Astrocyte (in vitro differentiated cells and primary cell): ENCODE results near the gene LIPM.

Source experiments
- CTCF ChIP-seq: IDR thresholded peaks from 2 replicates; pipeline ENCODE4 v1.5.1; 2011; ENCODE audit warnings: low read depth, mild to moderate bottlenecking, inconsistent platforms, low read length, moderate library complexity; ENCODE audit not compliant: insufficient read depth
- EZH2 ChIP-seq: IDR thresholded peaks from 2 replicates; pipeline ENCODE4 v1.6.1; 2012; ENCODE audit warnings: mild to moderate bottlenecking, low read length, inconsistent platforms; ENCODE audit not compliant: insufficient read depth

DNA sequence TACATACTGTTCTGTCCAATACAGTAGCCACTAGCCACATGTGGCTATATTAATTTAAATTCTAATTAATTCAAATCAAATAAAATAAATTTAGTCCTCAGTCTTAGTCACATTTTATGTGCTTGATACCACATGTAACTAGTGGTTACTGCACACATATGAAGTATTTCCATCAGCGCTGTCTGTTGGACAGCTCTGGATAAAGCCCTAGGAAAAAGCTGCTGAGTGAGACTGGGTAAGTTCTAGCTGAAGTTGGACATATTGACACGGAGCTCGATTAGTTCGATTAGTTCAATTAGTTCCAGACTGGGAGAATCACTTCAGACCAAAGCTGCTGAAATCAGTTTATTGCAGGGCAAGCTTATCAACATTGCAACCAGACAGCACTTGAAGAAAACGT is 15.1 kb upstream of the LIPM start:
- TF ChIP-seq EZH2 (no peak), CTCF (no peak)
